GM19467 (cell line): ENCODE results near the gene ZC2HC1B.
"Not testable (repeated sequence)": the region's sequence is repeated elsewhere in the genome, so short reads cannot be mapped to it uniquely, and the experiment has no call there.

Source experiments
- ATAC-seq: cut with Tn5 transposase; IDR thresholded peaks from one replicate; pipeline ENCODE4 v1.9.1; 2021; ENCODE audit warnings: mild to moderate bottlenecking, moderate library complexity; ENCODE audit not compliant: unreplicated experiment

ZC2HC1B gene, protein sequence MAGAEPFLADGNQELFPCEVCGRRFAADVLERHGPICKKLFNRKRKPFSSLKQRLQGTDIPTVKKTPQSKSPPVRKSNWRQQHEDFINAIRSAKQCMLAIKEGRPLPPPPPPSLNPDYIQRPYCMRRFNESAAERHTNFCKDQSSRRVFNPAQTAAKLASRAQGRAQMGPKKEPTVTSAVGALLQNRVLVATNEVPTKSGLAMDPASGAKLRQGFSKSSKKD

DNA sequence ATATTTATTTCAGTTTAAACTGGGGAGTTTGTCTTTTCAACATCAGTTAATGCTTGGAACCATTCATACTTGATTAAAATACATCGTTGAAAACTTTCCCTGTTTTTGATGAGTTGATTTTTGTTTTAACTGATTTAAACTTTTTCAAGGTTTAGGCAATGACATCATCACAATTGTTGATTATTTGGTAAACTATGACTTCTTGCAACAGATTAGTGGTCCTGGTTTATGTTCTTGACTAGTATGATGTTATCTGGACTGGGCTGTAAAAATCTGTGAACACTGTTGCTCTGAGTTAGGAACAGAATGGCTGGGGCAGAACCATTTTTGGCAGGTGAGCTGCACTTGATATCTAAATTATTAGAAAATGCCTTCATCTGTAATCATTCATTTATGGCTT is at the start of gene ZC2HC1B:
TSS of gene ZC2HC1B (plus strand) at position 241 of the 400 bp plus-strand sequence. CDS start at position 307, 66 bp downstream.
- ATAC-seq = no peak

DNA sequence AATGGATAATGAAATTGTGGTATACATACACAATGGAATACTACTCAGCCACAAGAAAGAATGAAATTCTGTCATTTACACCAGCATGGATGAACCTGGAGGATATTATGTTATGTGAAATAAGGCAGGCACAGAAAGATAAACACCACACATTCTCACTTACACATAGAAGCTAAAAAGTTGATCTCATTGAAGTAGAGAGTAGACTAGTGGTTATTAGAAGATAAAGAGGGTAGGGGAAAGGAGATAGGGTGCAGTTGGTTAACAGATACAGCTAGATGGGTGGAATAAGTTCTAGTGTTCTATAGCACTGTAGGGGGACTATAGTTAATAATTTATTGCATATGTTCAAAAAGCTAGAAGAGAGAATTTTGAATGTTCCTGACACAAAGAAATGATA is 46.7 kb upstream of the ZC2HC1B start:
- ATAC-seq = no peak

DNA sequence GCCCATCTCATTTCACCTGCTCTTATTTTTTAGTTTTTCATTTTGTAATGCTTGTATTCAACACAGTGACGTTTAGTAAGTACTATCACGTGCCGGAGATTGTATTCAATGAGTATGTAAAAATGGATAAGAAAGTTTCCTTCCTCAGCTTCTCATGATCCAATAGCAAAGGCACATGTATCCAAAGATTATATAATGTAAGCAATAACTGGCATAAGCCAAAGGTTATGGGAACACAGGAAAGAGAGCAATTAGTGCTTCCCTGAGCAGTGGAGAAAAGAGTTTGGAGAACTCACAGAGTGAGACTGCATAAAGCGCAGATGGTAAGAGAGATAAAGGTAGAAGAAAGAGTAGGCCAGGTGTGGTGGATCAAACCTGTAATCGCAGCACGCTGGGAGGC is 42.9 kb upstream of the ZC2HC1B start:
- ATAC-seq = no peak

DNA sequence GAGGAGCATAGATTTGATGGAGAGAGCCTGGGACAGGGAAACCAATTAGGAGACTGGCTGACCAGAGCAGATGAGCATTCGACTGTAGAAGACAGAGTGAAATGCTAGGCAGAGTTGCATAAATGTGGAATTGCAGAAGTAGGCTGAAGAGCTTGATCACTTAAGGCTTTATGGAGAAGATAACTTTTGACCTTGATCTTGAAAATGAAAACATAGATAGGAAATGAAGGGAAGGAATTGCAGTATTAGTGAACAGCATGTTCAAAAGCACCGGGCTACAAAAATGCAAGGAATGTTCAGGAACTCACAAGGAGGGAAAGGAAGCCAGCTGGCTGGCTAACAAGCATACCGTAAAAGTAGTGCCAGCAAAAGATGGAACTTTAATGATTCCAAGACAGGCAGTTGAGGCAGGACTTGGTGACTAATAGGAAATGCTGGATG is 41.7 kb upstream of the ZC2HC1B start:
- ATAC-seq = no peak

DNA sequence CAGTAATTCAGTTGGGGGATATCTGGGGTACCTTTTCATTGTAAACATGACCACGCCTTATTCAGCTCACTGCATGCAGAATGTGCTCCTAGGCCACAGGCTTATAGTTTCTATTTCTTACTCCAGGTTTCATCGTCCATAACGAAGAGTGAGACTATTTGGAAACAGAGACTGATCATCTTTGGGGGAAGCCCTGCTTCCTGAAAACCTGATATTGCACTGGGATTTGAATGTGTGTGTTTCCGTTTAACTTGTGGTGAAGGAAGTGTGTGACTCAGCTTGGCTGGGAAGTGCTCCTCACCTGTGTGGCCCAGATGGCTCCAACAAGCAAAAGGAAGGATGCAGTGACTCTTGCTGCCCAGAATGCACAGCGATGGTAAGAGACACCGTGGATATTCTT is 40.7 kb upstream of the ZC2HC1B start:
- ATAC-seq = no peak

DNA sequence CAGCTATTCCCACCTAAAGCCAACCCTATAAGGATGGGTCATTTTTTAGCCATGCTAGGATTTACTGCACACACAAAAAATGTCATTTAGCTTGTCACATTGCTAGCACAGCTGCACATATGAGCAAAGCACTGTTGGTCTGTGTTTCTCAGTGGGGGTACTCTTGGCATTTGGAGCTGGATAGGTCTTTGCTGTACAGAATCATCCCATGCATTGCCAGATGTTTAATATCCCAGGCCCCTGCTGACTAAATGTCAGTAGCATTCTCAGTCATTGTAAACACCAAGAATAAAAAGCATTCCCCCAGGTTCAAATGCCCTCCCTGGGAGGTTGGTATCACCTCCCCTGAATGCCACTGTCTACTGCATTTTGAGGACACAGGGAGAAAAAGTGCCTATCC is 35.7 kb upstream of the ZC2HC1B start:
- no peak for ATAC-seq

DNA sequence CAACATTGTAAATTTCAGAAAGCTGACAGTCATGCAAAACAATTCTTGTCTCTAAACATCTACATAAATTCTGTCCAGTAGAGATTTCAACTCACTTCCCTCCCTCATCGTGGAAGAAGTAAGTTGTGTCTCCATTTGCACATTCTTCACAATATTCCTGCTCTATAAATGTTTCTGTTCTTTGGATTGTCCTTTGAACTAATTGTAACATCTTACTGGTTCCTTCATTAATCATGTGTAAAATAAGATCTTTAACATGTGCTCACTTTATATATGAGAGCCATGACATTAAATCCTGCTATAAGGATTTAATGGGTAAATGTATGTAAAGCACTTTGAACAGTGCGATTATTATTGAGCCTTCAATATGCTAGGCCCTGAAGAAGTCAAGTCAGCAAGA is 28.1 kb upstream of the ZC2HC1B start:
- no peak for ATAC-seq

DNA sequence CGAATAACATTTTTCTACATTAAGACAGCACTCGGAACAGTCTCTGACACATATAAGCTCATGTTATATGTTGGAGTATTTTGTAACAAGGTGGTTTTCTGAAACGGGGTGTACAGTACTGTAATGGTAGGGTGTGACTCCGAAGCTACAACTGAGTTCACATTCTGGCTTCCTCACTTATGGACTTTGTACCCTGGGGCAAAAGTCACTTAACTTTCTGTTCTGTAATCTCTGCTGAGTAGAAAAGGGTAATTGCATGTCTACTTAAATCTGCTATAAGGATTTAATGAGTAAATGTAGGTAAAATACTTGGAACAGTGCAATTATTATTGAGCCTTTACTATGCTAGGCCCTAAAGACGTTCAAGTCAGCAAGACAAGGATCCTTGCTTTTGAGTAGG is 25.9 kb upstream of the ZC2HC1B start:
- no peak for ATAC-seq

DNA sequence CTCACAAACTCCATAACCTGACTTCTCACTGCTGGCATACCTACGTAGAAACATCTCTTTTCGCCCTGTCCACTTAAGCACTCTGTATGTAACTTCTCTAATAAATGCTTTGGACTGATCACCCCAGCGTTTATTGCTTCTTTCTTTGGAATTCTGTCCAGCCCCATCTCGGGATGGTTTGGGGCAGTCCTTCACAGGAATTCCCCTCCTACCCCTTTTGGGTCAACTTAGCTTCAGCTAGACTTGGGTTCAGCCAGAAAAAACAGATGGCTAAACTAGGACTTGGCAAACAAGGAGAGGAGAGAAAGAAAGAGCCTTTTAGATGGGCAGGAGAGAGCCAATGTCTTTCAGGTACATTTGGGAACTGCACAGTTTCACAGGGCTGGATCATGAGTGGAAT is 25.1 kb upstream of the ZC2HC1B start:
- ATAC-seq = no peak

DNA sequence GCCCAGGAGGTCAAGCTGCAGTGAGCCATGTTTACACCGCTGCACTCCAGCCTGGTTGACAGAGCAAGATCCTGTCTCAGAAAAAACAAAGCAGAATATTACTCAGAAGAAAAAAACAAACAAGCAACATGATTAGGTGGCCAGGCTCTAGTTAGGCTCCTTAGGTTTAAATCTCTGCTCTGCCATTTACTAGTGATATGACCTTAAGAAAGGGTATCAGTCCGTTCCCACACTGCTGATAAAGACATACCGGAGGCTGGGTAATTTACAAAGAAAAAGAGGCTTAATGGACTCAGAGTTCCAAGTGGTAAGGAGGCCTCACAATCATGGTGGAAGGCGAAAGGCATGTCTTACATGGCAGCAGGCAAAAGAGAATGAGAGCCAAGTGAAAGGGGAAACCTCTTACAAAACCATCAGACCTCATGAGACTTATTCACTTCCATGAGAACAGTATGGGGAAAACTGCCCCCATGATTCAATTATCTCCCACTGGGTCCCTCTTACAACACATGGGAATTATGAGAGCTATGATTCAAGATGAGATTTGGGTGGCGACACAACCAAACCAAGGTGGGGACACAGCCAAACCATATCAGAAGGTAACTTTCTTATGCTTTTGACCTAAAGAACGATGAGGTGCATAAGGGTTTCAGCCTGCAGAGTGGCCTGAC is 23.5 kb upstream of the ZC2HC1B start:
- ATAC-seq = no peak

DNA sequence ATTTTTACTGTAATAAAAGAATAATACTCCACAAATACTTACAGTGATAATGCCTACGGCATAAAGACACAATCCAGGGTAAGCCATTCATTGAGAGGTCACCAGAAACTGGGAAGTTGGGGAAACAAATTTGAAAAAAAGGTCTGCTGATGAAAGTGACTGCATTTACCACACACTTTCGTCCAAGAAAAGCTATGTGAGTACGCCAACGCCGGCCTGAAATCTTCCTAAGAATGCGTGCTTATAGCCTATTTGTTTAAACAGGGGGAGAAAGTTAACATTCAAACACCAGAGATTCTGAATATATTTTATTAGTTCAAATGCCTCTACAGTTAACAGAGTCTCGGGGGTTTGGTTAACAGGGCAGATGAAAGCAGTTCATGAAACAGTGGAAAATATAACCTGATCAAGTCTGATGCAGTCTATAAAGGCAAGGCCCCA is 21.8 kb upstream of the ZC2HC1B start:
- no peak for ATAC-seq

DNA sequence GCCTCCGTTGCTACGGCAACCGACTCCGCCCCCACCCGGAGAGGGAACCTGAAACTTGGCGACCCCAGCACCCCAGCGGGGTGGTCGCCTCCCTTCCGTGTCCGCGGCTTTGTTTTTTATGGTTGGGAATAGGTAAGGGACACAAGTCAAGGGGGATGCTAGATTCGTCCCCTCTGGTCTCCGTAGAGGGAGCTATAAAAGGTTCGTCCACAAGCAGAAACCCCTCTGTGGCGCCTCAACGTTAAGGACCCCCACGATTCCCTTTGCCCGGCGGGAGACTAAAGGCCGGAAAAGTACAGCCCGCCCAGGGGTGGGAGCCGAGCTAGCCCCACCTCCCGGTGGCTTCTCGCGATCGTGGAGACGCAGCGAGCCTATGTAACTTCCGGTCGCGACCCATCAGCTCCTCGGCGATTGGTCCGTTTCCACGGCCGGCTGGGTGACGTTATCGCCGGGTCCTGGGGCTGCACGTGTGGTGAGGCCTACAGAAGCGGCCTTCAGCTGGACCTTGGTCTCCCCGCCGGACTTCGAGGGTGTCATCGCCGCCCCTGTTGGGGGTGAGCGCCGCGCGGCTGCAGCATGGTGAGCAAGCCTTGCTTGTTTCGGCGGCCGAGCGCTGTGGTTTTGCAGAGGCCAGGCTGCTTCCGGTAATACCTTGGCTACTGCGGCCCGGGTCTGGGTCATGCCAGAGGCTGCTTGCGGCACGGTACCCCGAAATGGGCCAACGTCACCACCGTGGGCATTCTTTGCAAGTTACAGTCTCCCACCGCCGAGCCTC is 21.2 kb upstream of the ZC2HC1B start, which contains the start of gene LTV1:
TSS of gene LTV1 (plus strand) at position 437 of the 775 bp plus-strand sequence. CDS start at position 577, 140 bp downstream.
- peak; percentile 100 for ATAC-seq

DNA sequence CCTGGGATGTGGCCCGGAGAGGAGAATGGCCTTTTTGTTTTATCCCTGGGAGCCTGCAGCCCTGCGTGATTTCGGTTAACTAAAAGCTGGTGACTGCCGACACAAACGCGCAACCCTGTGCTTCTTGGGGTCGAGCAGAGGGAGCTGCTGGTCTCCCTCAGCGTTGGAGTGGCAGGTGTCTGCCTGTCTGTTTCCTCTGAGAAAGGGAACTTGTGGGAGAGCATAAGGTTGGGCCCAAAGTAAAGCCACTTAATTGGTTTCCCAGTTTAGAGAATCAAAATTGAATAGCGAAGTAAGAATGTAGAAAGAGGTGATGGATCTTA is 20.6 kb upstream of the ZC2HC1B start:
- peak; percentile 0 for ATAC-seq

DNA sequence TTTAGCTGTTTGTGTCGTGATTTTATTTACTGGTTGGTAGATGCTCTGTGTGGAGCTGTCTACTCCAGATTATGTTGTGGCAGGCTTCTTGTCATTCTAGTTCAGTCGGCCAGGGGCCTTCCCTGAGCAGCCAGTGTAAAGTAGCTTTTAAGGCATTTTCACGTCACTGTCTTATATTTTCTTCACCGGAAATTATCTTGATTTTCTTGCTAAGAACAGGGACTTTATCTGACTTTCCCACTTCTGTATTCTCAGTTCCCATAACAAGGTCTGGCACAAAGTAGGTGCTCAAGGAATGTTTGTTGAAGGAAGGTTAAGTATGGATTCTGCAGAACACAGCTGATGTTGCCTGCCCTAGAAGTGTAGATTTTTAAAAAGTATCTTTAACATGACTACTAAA is 20.3 kb upstream of the ZC2HC1B start:
- ATAC-seq = no peak

DNA sequence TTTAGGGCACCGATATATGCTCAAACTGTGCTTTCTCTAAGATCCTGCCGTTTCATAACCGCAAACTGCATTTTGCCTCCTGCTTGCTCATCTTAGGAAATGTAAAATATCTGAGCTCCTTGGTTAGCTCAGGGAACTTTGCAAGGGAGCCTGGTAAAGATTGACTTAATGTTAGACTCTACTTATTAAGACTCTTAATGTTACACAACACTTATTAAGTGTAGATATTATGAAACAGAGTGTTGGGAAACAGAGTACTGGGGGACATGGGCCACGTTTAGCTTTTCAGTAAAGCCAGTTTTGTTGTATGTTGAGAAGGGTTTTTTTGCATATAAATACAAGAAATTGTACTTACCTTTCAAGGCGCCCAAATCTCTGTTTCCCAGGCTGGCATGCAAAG is 19.2 kb upstream of the ZC2HC1B start:
- no peak for ATAC-seq

DNA sequence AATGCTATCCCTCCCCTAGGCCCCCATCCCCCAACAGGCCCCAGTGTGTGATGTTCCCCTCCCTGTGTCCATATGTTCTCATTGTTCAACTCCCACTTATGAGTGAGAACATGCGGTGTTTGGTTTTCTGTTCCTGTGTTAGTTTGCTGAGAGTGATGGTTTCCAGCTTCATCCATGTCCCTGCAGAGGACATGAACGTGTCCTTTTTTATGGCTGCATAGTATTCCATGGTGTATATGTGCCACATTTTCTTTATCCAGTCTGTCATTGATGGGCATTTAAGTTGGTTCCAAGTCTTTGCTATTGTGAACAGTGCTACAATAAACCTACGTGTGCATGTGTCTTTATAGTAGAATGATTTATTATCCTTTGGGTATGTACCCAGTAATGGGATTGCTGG is 12.6 kb upstream of the ZC2HC1B start:
- not testable (repeated sequence) for ATAC-seq

DNA sequence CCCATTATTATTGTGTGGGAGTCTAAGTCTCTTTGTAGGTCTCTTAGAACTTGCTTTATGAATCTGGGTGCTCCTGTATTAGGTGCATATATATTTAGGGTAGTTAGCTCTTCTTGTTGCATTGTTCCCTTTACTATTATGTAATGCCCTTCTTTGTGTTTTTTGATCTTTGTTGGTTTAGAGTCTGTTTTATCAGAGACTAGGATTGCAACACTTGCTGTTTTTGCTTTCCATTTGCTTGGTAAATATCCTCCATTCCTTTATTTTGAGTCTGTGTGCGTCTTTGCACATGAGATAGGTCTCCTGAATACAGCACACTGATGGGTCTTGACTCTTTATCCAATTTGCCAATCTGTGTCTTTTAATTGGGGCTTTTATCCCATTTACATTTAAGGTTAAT is 9.2 kb upstream of the ZC2HC1B start:
- ATAC-seq = not testable (repeated sequence)

DNA sequence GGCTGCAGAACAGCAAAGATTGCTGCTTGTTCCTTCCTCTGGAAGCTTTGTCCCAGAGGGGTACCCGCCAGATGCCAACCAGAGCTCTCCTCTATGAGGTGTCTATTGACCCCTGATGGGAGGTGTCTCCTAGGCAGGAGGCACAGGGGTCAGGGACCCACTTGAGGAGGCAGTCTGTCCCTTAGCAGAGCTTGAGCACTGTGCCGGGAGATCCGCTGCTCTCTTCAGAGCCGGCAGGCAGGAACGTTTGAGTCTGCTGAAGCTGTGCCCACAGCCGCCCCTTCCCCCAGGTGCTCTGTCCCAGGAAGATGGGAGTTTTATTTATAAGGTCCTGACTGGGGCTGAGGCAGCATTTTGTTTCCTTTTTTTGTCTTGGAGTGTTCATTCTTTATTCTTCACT is 7.5 kb upstream of the ZC2HC1B start:
- ATAC-seq = not testable (repeated sequence)

DNA sequence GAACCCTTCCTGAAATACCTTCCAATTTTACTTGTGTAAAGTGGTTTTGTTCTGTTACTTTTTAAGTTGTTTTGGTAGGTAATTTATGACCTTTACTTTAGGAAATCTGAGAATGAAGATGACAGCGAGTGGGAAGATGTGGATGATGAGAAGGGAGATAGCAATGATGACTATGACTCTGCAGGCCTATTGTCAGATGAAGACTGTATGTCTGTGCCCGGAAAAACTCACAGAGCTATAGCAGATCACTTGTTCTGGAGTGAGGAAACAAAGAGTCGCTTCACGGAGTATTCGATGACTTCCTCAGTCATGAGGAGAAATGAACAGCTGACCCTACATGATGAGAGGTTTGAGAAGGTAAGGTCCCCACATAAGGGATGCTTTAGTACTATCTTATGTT is 6.6 kb upstream of the ZC2HC1B start:
- ATAC-seq = no peak

DNA sequence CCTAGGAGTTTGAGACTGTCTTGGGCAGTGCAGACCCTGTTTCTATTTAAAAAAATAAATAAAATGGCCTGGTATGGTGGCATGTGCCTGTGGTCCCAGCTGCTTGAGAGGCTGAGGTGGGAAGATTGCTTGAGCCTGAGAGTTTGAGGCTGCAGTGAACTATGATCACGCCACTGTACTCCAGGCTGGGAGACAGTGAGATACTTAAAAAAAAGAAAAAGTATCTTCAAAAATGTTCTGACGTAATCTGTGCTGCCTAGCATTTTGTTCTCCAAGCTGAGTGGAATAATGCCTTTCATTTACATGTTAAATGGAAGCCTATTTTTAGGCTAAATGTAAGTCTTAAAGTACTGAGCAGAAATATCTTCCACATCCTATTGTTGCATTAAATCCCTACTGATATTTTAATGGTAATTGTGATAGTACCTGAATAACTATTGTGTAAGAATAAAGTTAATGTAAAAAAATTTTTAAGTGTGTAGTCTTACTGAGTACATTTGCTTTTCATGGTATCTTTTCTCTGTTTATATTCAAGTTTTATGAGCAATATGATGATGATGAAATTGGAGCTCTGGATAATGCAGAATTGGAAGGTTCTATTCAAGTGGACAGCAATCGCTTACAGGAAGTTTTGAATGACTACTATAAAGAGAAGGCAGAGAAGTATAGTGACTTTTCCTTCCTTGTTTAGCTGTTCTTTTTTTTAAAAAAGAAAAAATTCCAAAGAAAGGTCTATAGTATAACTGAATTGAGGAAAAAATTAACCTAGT is 4.2 kb upstream of the ZC2HC1B start:
- ATAC-seq = no peak

DNA sequence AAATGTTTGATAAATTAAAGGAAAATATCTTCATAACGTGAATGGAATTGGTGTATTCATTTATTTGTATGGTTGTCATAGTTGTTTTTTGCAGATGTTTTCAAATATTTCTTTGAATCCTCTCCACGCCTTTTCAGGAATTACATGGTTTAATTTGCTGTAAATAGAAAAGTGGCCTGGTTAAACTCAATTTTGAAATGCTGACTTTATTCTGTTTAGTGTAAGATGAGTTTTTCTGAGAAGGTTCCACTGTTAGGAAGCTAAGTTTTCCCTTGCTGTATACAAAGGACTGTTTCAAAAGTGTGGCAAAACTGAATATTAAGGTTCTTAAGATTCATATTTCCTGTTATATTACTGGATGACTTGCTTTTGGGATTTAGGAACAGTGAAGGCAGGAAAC is 503 bp upstream of the ZC2HC1B start:
- no peak for ATAC-seq
